ENCODE results near the gene GOPC. TPM values are rescaled to one million over a fixed set of nuclear protein-coding genes. Genes with fewer than 3 reads are reported as not detected.
A peak's percentile ranks its signal among the peaks of the same experiment; 100 is the strongest.

Gene GOPC
- total RNA-seq, 1 experiment from 2014 or later = 49.5 TPM

- Histone ChIP-seq H3K4me3 (no peak overlapping the region), H3K9me3 (replicated peaks) (no peaks in the 10 kb centered on the region), H3K36me3 (no peaks in the 10 kb centered on the region), H3K27me3 (no peaks in the 10 kb centered on the region), H3K4me1 (no peaks in the 10 kb centered on the region), H3K27ac (no peak overlapping the region)
- DNase-seq = peak; percentile 54 to 80
Observed at GRCh38 chr6:117605169-117605826, 3.0 kb upstream of the GOPC start.

DNA sequence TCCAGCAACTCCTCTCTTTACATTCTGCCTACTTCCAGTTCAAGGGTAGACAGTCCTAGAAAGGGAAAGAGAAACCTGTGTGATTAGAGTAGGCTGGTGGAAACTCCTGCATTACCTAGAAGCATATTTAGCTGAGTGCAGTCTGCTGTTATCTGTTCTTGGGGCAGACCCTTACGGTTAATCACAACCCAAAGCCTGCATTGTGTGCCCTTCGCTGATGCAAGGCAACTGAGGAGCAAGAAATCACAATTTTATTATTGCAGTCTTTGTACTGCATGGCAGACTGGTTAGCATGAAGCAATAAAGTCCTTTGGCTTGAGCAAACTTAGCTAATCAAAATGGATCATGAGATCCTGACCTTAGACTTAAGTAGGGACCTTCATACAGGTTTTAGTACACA lies 1.5 kb upstream of the GOPC start:
- peaks cover 5% of the 10 kb centered on the region; the same call in 1 of the 2 replicates for H3K36me3 ChIP-seq
- no peak for DNase-seq
- no peaks in the 10 kb centered on the region for H3K9me3 ChIP-seq (replicated peaks)
- H3K4me3 ChIP-seq = no peak overlapping the region
- no peaks in the 10 kb centered on the region for H3K27me3 ChIP-seq
- H3K27ac ChIP-seq = no peak overlapping the region
- 0 out of 2 replicates have a peak, but pooled peaks cover 3% of the 10 kb centered on the region for H3K4me1 ChIP-seq

DNA sequence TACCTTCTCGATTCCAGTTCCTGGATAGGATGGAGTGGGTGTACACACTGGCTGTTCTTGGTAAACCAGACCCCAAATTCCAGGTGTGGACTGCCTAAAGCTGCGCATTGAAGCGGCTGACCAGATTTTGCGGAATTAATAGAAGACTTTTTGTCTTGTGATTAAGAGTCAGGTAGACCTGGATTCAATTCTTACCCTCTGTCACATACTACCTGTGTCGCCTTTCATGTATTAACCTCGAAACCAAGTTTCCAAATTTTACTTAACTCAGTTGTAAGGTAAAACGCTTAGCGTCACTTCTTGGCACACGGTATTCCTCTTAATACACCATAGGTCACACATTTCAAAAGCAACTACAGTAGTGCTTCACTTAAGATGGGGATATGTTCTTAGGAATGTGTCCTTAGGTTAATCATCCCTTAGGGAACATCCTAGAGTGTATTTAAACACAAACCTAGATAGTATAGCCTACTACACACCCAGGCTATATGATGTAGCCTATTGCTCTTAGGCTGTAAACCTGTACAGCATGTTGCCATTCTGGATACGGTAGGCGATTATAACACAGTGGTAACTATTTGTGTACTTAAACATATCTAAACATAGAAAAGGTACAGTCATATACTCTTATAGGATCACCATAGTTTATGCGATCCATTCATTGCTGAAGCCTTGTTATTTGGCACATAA lies 733 bp upstream of the GOPC start:
- Histone ChIP-seq H3K36me3 (peaks cover 5% of the 10 kb centered on the region; the same call in 1 of the 2 replicates), H3K9me3 (replicated peaks) (no peaks in the 10 kb centered on the region), H3K27ac (peak overlapping the region; percentile 94), H3K27me3 (no peaks in the 10 kb centered on the region), H3K4me3 (peak overlapping the region; percentile 96), H3K4me1 (0 out of 2 replicates have a peak, but pooled peaks cover 3% of the 10 kb centered on the region)
- DNase-seq = no peak

- peak overlapping the region; percentile 94 for H3K27ac ChIP-seq
- peaks cover 16% of the 10 kb centered on the region for H3K36me3 ChIP-seq
- H3K9me3 ChIP-seq (replicated peaks) = peaks cover 3% of the 10 kb centered on the region; the same call in 1 of the 2 replicates
- H3K4me1 ChIP-seq = 0 out of 2 replicates have a peak, but pooled peaks cover 3% of the 10 kb centered on the region
- DNase-seq = no peak
- H3K27me3 ChIP-seq = no peaks in the 10 kb centered on the region
- peak overlapping the region; percentile 96 for H3K4me3 ChIP-seq
Observed at GRCh38 chr6:117601811-117602150, 530 bp downstream of the GOPC start.

DNA sequence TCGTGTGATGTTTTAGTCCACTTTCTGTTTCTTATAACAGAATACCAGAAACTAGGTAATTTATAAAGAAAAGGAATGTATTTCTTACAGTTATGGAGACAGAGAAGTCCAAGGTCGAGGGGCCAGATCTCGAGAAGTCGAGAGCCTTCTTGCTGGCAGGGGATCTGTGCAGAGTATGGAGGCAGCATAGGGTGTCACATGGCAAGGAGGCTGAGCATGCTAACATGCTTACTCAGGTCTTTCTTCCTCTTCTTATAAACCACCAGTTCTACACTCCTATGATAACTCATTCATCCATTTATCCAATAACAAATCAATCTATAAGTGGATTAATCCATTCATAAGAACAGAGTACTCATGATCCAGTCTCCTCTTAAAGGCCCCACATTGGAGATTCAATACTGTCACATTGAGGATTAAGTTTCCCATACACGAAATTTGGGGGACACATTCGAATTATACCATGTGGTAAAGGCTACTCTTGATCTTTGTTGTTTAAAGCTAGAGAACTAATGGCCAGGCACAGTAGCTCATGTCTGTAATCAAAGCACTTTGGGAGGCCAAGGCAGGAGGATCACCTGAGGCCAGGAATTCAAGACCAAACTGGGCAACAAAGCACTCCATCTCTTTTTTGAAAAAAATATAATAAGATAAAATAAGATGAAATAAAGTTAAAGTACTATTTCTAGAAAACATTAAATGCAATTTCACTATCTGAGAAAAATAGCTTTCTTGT lies 2.1 kb downstream of the GOPC start:
- H3K36me3 ChIP-seq = peaks cover 19% of the 10 kb centered on the region
- no peaks in the 10 kb centered on the region for H3K27me3 ChIP-seq
- peaks cover 3% of the 10 kb centered on the region; the same call in 1 of the 2 replicates for H3K9me3 ChIP-seq (replicated peaks)
- 0 out of 2 replicates have a peak, but pooled peaks cover 3% of the 10 kb centered on the region for H3K4me1 ChIP-seq
- no peak overlapping the region for H3K27ac ChIP-seq
- peak overlapping the region; percentile 96; the same call in 1 of the 2 replicates for H3K4me3 ChIP-seq
- DNase-seq = peak in 1 of 2 experiments; percentile 10

DNA sequence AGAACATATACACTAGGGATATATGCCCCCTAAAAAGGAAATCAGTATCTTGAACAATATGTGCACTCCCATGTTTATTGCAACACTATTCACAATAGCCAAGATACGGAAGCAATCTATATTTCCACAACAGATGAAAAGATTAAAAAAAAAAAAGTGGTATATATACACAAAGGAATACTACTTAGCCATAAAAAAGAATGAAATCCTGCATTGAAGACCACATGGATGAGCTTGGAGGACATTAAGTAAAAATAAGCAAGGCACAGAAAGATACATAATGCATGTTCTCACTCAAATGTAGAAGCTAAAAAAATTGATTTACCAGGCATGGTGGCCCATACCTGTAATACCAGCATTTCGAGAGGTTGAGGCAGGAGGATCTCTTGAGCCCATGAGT lies 4.6 kb downstream of the GOPC start:
- 0 out of 2 replicates have a peak, but pooled peaks cover 3% of the 10 kb centered on the region for H3K4me1 ChIP-seq
- no peak overlapping the region for H3K27ac ChIP-seq
- H3K36me3 ChIP-seq = peaks cover 23% of the 10 kb centered on the region
- DNase-seq = no peak
- peaks cover 3% of the 10 kb centered on the region; the same call in 1 of the 2 replicates for H3K9me3 ChIP-seq (replicated peaks)
- H3K27me3 ChIP-seq = no peaks in the 10 kb centered on the region
- H3K4me3 ChIP-seq = no peak overlapping the region

GRCh38 chr6:117595099-117595923 lies 7.0 kb downstream of the GOPC start:
- DNase-seq = no peak
- peaks cover 28% of the 10 kb centered on the region for H3K36me3 ChIP-seq
- no peaks in the 10 kb centered on the region for H3K27me3 ChIP-seq
- no peak overlapping the region for H3K27ac ChIP-seq
- H3K4me3 ChIP-seq = no peak overlapping the region
- H3K9me3 ChIP-seq (replicated peaks) = peaks cover 3% of the 10 kb centered on the region; the same call in 1 of the 2 replicates
- H3K4me1 ChIP-seq = 0 out of 2 replicates have a peak, but pooled peaks cover 3% of the 10 kb centered on the region

DNA sequence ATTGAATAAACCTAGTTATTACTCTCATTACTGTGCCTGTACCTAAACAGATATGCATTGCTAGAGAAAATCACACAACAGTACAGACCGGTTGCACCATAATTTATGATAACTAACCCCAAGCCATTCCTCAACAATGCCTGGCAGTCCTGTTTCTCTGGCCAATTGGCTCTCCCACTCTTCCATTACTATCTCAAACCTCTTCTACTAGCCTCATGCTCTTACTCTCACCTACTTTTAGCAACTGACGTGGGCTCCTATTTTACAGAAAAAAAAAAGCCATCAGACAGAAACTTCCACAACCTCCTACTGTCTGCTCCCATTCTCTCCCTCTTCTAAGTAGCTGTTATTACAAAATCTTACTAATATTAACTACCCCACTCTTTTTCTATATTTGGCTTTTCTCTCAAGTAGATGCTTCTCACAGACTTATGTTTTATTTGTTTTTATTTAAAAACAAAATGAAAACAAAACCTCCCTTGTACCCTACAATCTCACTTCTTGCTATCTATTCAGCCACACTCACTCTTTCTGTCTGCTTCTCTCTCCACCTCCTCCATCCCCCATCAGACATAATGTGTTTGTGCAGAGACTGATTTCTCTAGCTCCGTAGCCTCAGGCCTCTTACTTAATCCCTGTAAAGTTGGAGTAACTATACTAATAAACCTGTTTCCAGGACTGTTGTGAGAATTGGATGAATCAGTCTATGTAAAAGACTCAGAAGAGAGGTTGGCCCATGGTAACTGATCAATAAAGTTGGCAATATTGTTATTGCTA lies 9.1 kb downstream of the GOPC start:
- Histone ChIP-seq H3K27me3 (no peaks in the 10 kb centered on the region), H3K4me1 (no peaks in the 10 kb centered on the region), H3K4me3 (no peak overlapping the region), H3K9me3 (replicated peaks) (peaks cover 3% of the 10 kb centered on the region; the same call in 1 of the 2 replicates), H3K36me3 (peaks cover 42% of the 10 kb centered on the region), H3K27ac (no peak overlapping the region)
- DNase-seq = no peak

- no peak for DNase-seq
- H3K9me3 ChIP-seq (replicated peaks) = no peaks in the 10 kb centered on the region
- H3K4me3 ChIP-seq = no peak overlapping the region
- H3K27ac ChIP-seq = no peak overlapping the region
- H3K27me3 ChIP-seq = no peaks in the 10 kb centered on the region
- no peaks in the 10 kb centered on the region for H3K4me1 ChIP-seq
- peaks cover 43% of the 10 kb centered on the region for H3K36me3 ChIP-seq
Observed at GRCh38 chr6:117591405-117591804, 10.9 kb downstream of the GOPC start.

GRCh38 chr6:117590447-117590846 lies 11.9 kb downstream of the GOPC start:
- Histone ChIP-seq H3K27ac (no peak overlapping the region), H3K4me1 (no peaks in the 10 kb centered on the region), H3K4me3 (no peak overlapping the region), H3K9me3 (replicated peaks) (no peaks in the 10 kb centered on the region), H3K36me3 (peaks cover 40% of the 10 kb centered on the region), H3K27me3 (no peaks in the 10 kb centered on the region)
- DNase-seq = no peak

DNA sequence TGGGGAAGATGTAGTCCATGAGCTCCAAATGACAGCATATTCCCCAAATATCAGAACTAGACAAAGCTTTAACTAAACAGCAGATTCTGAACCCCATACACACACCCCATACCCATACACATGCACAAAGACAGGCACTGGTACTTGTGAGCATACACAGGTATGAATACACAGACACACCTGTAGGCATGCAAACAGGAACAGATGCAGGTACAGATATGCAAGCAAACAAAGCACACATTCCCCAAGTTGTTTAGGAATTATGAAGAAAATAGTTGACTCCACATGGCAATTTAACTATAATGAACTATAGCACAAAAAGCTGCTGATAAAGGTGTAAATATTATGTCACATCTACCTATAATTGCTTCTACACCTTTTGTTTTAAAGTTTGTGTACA lies 16.7 kb downstream of the GOPC start:
- no peaks in the 10 kb centered on the region for H3K27me3 ChIP-seq
- no peak for DNase-seq
- no peaks in the 10 kb centered on the region for H3K4me1 ChIP-seq
- no peaks in the 10 kb centered on the region for H3K9me3 ChIP-seq (replicated peaks)
- no peak overlapping the region for H3K27ac ChIP-seq
- no peak overlapping the region for H3K4me3 ChIP-seq
- peaks cover 45% of the 10 kb centered on the region for H3K36me3 ChIP-seq

- DNase-seq = no peak
- H3K36me3 ChIP-seq = peaks cover 55% of the 10 kb centered on the region
- no peak overlapping the region for H3K4me3 ChIP-seq
Observed at GRCh38 chr6:117574198-117574597, 28.1 kb downstream of the GOPC start.

DNA sequence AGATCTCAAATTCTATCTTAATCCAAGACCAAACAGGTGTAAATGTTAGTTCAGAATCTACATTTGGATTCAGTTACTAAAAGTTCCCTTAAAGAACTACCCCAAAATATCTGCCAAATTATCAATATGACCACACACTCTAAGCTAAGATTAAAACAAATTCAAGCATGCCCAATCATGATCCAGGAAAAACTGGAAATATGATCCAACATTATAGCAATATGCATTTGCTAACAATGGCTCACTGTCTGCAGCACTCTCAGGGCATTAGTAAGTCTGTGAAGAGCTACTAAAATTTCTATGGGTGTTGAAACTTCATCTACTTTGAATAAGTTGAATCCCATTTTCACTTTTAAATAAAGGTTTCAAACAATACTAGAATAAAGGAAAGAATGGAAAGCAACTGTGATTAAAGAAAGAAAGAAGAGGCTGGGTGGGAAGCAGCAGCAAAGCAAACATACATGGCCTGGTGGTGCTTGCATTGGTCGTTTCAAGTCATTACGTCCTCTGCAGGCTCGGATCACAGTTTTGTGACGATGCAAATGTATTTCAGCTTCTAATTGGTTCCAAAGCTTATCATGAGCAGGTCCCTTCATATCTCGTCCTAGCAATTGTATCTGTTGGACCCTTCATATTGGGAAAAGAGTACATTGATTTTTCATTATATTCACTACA lies 29.2 kb downstream of the GOPC start:
- peak overlapping the region; percentile 34 for H3K27ac ChIP-seq
- H3K27me3 ChIP-seq = no peaks in the 10 kb centered on the region
- H3K36me3 ChIP-seq = peaks cover 66% of the 10 kb centered on the region
- H3K4me3 ChIP-seq = no peak overlapping the region
- DNase-seq = peak; percentile 22 to 77
- peaks cover 20% of the 10 kb centered on the region for H3K4me1 ChIP-seq
- no peaks in the 10 kb centered on the region for H3K9me3 ChIP-seq (replicated peaks)

More at GRCh38 chr6:117574198-117574597, 28.1 kb downstream of the GOPC start:
- no peak overlapping the region for H3K27ac ChIP-seq
- H3K27me3 ChIP-seq = no peaks in the 10 kb centered on the region
- H3K9me3 ChIP-seq (replicated peaks) = no peaks in the 10 kb centered on the region
- peaks cover 20% of the 10 kb centered on the region for H3K4me1 ChIP-seq
